Loucy (cell line): ENCODE results near the gene AGBL4.

Source experiments
- H2AFZ ChIP-seq: fragments of 200-600 bp; sonication (generic); 2 replicates; pipeline ENCODE4 v1.6.0; 2016; ENCODE audit warnings: antibody characterized with exemption, mild to moderate bottlenecking, low read length, moderate library complexity
- H3F3A ChIP-seq: fragments of 200-600 bp; 2 replicates; pipeline ENCODE4 v1.6.0; 2016; ENCODE audit warnings: antibody characterized with exemption, low read depth, mild to moderate bottlenecking
- H3K27me3 ChIP-seq: fragments of 200-600 bp; sonication (generic); 2 replicates; pipeline ENCODE4 v1.6.1; 2014; ENCODE audit warnings: low read length, mild to moderate bottlenecking; ENCODE audit not compliant: insufficient read depth, poor library complexity, severe bottlenecking
- H3K36me3 ChIP-seq: fragments of 200-600 bp; sonication (generic); 2 replicates; pipeline ENCODE4 v1.6.1; 2016; ENCODE audit warnings: low read length; ENCODE audit not compliant: insufficient read depth
- H3K4me1 ChIP-seq: fragments of 200-600 bp; sonication (generic); 2 replicates; pipeline ENCODE4 v1.5.1; 2014; ENCODE audit warnings: low read length, mild to moderate bottlenecking; ENCODE audit not compliant: insufficient read depth, poor library complexity, severe bottlenecking
- H3K4me2 ChIP-seq: fragments of 200-600 bp; sonication (generic); 2 replicates; pipeline ENCODE4 v1.6.0; 2014; ENCODE audit warnings: antibody characterized with exemption, low read length, low read depth, mild to moderate bottlenecking; ENCODE audit not compliant: poor library complexity, severe bottlenecking
- H3K4me3 ChIP-seq: fragments of 200-600 bp; sonication (generic); 2 replicates; pipeline ENCODE4 v1.5.1; 2014; ENCODE audit warnings: low read length, mild to moderate bottlenecking, mixed read lengths; ENCODE audit not compliant: poor library complexity, severe bottlenecking
- H3K79me2 ChIP-seq: fragments of 200-600 bp; sonication (generic); 2 replicates; pipeline ENCODE4 v1.6.1; 2014; ENCODE audit warnings: low read length; ENCODE audit not compliant: insufficient read depth
- H3K9ac ChIP-seq: fragments of 200-600 bp; sonication (generic); 2 replicates; pipeline ENCODE4 v1.6.0; 2014; ENCODE audit warnings: mild to moderate bottlenecking, low read depth, low read length, moderate library complexity; ENCODE audit not compliant: poor library complexity, severe bottlenecking
- H3K9me2 ChIP-seq: fragments of 200-600 bp; sonication (generic); replicated peaks from 2 replicates; pipeline ENCODE4 v1.6.1; 2016; ENCODE audit warnings: low read depth, low read length, mixed read lengths
- H3K9me3 ChIP-seq: fragments of 200-600 bp; sonication (generic); 2 replicates; pipeline ENCODE4 v1.6.1; 2014; ENCODE audit warnings: mild to moderate bottlenecking, antibody characterized with exemption, low read length, low read depth; ENCODE audit not compliant: insufficient read depth
- H4K20me1 ChIP-seq: fragments of 200-600 bp; sonication (generic); 2 replicates; pipeline ENCODE4 v1.6.0; 2014; ENCODE audit warnings: antibody characterized with exemption, low read length, mild to moderate bottlenecking; ENCODE audit not compliant: insufficient read depth, poor library complexity, severe bottlenecking
- CTCF ChIP-seq: fragments of 200-600 bp; sonication (generic); conservative IDR thresholded peaks from 2 replicates; pipeline ENCODE4 v1.5.1; 2014; ENCODE audit warnings: mild to moderate bottlenecking, antibody characterized with exemption, low read length
- EZH2phosphoT487 ChIP-seq: fragments of 200-600 bp; IDR thresholded peaks from 2 replicates; pipeline ENCODE4 v1.6.1; 2018; ENCODE audit warnings: antibody characterized with exemption, mild to moderate bottlenecking, moderate library complexity, borderline replicate concordance

Gene AGBL4

DNA sequence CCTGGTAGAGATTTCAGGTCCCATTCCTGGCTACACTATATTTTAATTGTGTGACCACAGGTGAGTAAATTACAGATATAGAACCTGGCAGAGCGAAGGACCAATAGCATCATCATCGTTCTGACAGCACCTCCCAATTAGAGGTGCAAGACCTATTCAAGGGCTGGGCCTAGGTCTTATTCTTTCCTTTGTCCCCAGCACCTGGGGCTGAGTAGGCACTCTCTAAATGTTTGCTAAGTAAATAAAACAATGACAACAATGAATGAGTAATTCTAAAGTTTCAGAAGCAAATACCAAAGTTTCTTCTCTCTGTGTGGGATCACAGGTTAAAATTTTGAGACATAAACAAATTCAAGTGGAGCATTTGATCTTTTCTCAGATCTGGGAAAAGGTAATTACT is 1279.7 kb downstream of the AGBL4 start:
- Histone ChIP-seq H3K9ac (no peak overlapping the region), H3F3A (no peaks in the 10 kb centered on the region), H3K79me2 (peaks cover 10% of the 10 kb centered on the region; the same call in 1 of the 2 replicates), H3K27me3 (no peaks in the 10 kb centered on the region), H2AFZ (no peak overlapping the region), H3K4me2 (no peak overlapping the region), H3K4me1 (no peaks in the 10 kb centered on the region), H3K9me2 (no peaks in the 10 kb centered on the region), H3K4me3 (no peak overlapping the region), H3K9me3 (no peaks in the 10 kb centered on the region), H3K36me3 (peaks cover 97% of the 10 kb centered on the region), H4K20me1 (no peaks in the 10 kb centered on the region)
- TF ChIP-seq EZH2phosphoT487 (no peak), CTCF (no peak)

DNA sequence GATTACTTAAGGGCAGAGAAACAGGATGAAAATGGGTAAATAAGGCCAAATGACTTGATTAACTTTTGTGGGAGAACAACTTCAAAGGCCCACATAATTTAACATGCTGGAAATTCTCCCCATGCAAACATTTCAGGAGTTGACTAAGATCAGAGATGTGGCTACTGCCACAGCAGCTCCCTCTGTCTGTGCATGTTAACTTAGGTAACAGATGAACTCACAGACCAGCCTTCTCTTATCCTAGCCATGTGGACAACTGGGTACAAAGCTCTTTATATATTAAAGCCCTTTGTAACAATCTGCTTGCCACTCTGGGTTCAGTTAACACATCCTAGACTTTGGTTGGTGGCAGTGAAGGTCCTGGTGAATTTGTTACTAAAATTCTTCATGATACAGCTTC is 1280.3 kb downstream of the AGBL4 start:
- peaks cover 97% of the 10 kb centered on the region for H3K36me3 ChIP-seq
- peaks cover 11% of the 10 kb centered on the region; the same call in 1 of the 2 replicates for H3K79me2 ChIP-seq
- no peaks in the 10 kb centered on the region for H4K20me1 ChIP-seq
- H3K9me3 ChIP-seq = no peaks in the 10 kb centered on the region
- H3K4me3 ChIP-seq = no peak overlapping the region
- H3K4me1 ChIP-seq = no peaks in the 10 kb centered on the region
- no peaks in the 10 kb centered on the region for H3K9me2 ChIP-seq
- H3K27me3 ChIP-seq = no peaks in the 10 kb centered on the region
- H3K9ac ChIP-seq = no peak overlapping the region
- no peak overlapping the region for H3K4me2 ChIP-seq
- H2AFZ ChIP-seq = no peak overlapping the region
- H3F3A ChIP-seq = no peaks in the 10 kb centered on the region
- TF ChIP-seq CTCF (no peak), EZH2phosphoT487 (no peak)

DNA sequence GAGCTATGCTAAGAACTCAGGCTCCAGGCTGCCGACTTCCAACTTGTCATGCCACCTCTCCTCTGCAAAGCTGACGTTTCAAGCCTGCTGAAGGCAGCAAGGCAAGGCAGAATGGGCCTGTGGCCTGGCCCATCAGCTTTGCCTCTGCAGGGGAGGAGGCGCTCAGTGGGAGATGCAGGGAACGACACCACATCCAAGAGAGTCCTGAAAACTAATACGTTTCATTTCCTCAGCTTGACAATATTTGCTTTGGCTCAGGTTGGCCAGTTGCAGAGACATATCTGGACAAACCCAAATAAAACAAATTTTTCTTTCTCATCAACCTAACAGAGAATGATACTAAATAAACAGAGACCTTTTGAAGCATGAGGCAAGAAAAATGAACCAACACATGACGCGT is 1282.4 kb downstream of the AGBL4 start:
- no peaks in the 10 kb centered on the region for H3K9me3 ChIP-seq
- no peak overlapping the region for H2AFZ ChIP-seq
- H3K9ac ChIP-seq = no peak overlapping the region
- H3K9me2 ChIP-seq = no peaks in the 10 kb centered on the region
- H3K36me3 ChIP-seq = peaks cover 96% of the 10 kb centered on the region
- no peaks in the 10 kb centered on the region for H3K4me1 ChIP-seq
- no peak for TF ChIP-seq CTCF
- TF ChIP-seq EZH2phosphoT487 = no peak
- peaks cover 11% of the 10 kb centered on the region; the same call in 1 of the 2 replicates for H3K79me2 ChIP-seq
- H3K4me2 ChIP-seq = no peak overlapping the region
- H3K4me3 ChIP-seq = no peak overlapping the region
- no peaks in the 10 kb centered on the region for H3K27me3 ChIP-seq
- H4K20me1 ChIP-seq = no peaks in the 10 kb centered on the region
- no peaks in the 10 kb centered on the region for H3F3A ChIP-seq
